ENCODE results near the gene KRTAP4-8.

DNA sequence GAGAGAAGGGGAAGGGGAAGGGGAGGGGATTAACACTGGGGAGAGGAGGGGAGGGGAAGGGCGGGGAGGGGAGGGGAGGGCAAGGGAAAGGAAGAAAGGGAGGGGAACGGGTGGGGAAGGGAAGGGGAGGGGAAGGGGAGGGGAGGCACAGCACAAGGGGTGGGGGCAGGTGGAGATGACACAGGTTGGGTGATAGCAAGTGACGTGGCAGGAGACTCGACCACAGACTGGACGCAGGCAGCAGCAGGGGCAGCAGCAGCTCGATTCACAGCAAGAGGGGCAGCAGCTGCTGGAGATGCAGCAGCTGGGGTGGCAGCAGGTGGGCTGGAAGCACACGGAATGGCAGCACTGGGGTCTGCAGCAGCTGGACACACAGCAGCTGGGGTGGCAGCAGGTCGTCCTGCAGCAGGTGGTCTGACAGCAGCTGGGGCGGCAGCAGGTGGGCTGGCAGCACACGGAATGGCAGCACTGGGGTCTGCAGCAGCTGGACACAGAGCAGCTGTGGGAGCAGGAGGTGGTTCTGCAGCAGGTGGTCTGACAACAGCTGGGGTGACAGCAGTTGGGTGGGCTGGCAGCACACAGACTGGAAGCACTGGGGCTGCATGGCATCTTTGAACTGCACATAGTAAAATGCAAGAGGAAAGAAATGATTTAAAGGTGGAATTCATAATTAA, 3.8 kb upstream of the KRTAP4-8 start, which contains the start of gene KRTAP4-16:
- no peak for TF ChIP-seq CTCF (IDR thresholded peaks at IDR 0.05)
- TF ChIP-seq POLR2A (IDR thresholded peaks at IDR 0.05), result no peak
- no peak for TF ChIP-seq POLR2AphosphoS5 (IDR thresholded peaks at IDR 0.05)

Measured in suprapubic skin (tissue), 4 donors.